ENCODE measurements around the gene ZBED1. TPM values are rescaled to one million over a fixed set of nuclear protein-coding genes. Genes with fewer than 3 reads are reported as not detected.

ZBED1 gene
- total RNA-seq, 1 experiment from 2014 or later: 14.2 TPM

GRCh38 chrX:2526390-2526789 is 25.6 kb upstream of the ZBED1 start:
- Histone ChIP-seq H3K27ac (ENCODE audit: low read length) (no peak overlapping the region), H3K9ac (ENCODE audit: low read length) (no peak overlapping the region), H3F3A (ENCODE audit: low read length, unreplicated experiment) (no peaks in the 10 kb centered on the region), H3K36me3 (ENCODE audit: low read depth, low read length) (no peaks in the 10 kb centered on the region), H2AFZ (ENCODE audit: low read length) (no peak overlapping the region), H4K20me1 (ENCODE audit: low read length) (no peaks in the 10 kb centered on the region), H3K4me2 (ENCODE audit: low read length) (no peak overlapping the region), H3K79me2 (ENCODE audit: low read length) (no peaks in the 10 kb centered on the region), H3K27me3 (ENCODE audit: low read length) (peaks cover 12% of the 10 kb centered on the region; the same call in 1 of the 2 replicates), H3K4me3 (ENCODE audit: low read length) (no peak overlapping the region), H3K9me3 (ENCODE audit: low read length) (no peaks in the 10 kb centered on the region), H3K9me2 (replicated peaks; ENCODE audit: low read length) (no peaks in the 10 kb centered on the region), H3K4me1 (ENCODE audit: insufficient read depth, low read length) (no peaks in the 10 kb centered on the region)
- intact Hi-C loops (cut with micrococcal nuclease): no loop called here
- ChIA-PET CTCF (no interaction called here), POLR2A (ENCODE audit: unreplicated experiment) (no interaction called here)
- TF ChIP-seq EZH2phosphoT487 (IDR thresholded peaks at IDR 0.05; ENCODE audit: borderline replicate concordance, low read length) (no peak), EZH2 (IDR thresholded peaks at IDR 0.05; ENCODE audit: low read length, unreplicated experiment) (no peak), CTCF (conservative IDR thresholded peaks at IDR 0.05; ENCODE audit: low read depth, low read length) (no peak)
- DNase-seq (no peak), ATAC-seq (no peak)
- no TSS peak for BruUV-seq (replicated peaks)

- H3K79me2 ChIP-seq (ENCODE audit: low read length): no peaks in the 10 kb centered on the region
- H3F3A ChIP-seq (ENCODE audit: low read length, unreplicated experiment): no peaks in the 10 kb centered on the region
- no peak overlapping the region for H3K9ac ChIP-seq (ENCODE audit: low read length)
- H3K27ac ChIP-seq (ENCODE audit: low read length): no peak overlapping the region
- peaks cover 12% of the 10 kb centered on the region; the same call in 1 of the 2 replicates for H3K27me3 ChIP-seq (ENCODE audit: low read length)
- DNase-seq (no peak), ATAC-seq (no peak)
- H3K4me2 ChIP-seq (ENCODE audit: low read length): no peak overlapping the region
- no peak for TF ChIP-seq EZH2phosphoT487 (IDR thresholded peaks at IDR 0.05; ENCODE audit: borderline replicate concordance, low read length)
- no peak for TF ChIP-seq EZH2 (IDR thresholded peaks at IDR 0.05; ENCODE audit: low read length, unreplicated experiment)
- no peak for TF ChIP-seq CTCF (conservative IDR thresholded peaks at IDR 0.05; ENCODE audit: low read depth, low read length)
- ChIA-PET CTCF (no interaction called here), POLR2A (ENCODE audit: unreplicated experiment) (no interaction called here)
- no peaks in the 10 kb centered on the region for H4K20me1 ChIP-seq (ENCODE audit: low read length)
- intact Hi-C loops (cut with micrococcal nuclease): no loop called here
- no TSS peak for BruUV-seq (replicated peaks)
- H3K4me1 ChIP-seq (ENCODE audit: insufficient read depth, low read length): no peaks in the 10 kb centered on the region
- no peaks in the 10 kb centered on the region for H3K9me2 ChIP-seq (replicated peaks; ENCODE audit: low read length)
- no peaks in the 10 kb centered on the region for H3K9me3 ChIP-seq (ENCODE audit: low read length)
- H2AFZ ChIP-seq (ENCODE audit: low read length): no peak overlapping the region
- H3K4me3 ChIP-seq (ENCODE audit: low read length): no peak overlapping the region
- H3K36me3 ChIP-seq (ENCODE audit: low read depth, low read length): no peaks in the 10 kb centered on the region
Measured at GRCh38 chrX:2523911-2524310, 23.1 kb upstream of the ZBED1 start.

GRCh38 chrX:2521927-2522386 is 21.2 kb upstream of the ZBED1 start:
- Histone ChIP-seq H3K9me3 (ENCODE audit: low read length) (no peaks in the 10 kb centered on the region), H4K20me1 (ENCODE audit: low read length) (no peaks in the 10 kb centered on the region), H3K9me2 (replicated peaks; ENCODE audit: low read length) (no peaks in the 10 kb centered on the region), H3K79me2 (ENCODE audit: low read length) (no peaks in the 10 kb centered on the region), H3K4me1 (ENCODE audit: insufficient read depth, low read length) (no peaks in the 10 kb centered on the region), H3K27ac (ENCODE audit: low read length) (no peak overlapping the region), H3K4me2 (ENCODE audit: low read length) (no peak overlapping the region), H3K27me3 (ENCODE audit: low read length) (peaks cover 14% of the 10 kb centered on the region; the same call in 1 of the 2 replicates), H3K4me3 (ENCODE audit: low read length) (no peak overlapping the region), H3K36me3 (ENCODE audit: low read depth, low read length) (no peaks in the 10 kb centered on the region), H2AFZ (ENCODE audit: low read length) (no peak overlapping the region), H3F3A (ENCODE audit: low read length, unreplicated experiment) (no peaks in the 10 kb centered on the region), H3K9ac (ENCODE audit: low read length) (no peak overlapping the region)
- ATAC-seq (no peak), DNase-seq (no peak)
- intact Hi-C loops (cut with micrococcal nuclease): no loop called here
- ChIA-PET POLR2A (ENCODE audit: unreplicated experiment) (no interaction called here), CTCF (no interaction called here)
- no TSS peak for BruUV-seq (replicated peaks)
- TF ChIP-seq EZH2 (IDR thresholded peaks at IDR 0.05; ENCODE audit: low read length, unreplicated experiment): no peak
- no peak for TF ChIP-seq CTCF (conservative IDR thresholded peaks at IDR 0.05; ENCODE audit: low read depth, low read length)
- no peak for TF ChIP-seq EZH2phosphoT487 (IDR thresholded peaks at IDR 0.05; ENCODE audit: borderline replicate concordance, low read length)
